IPS DF 4.7 (cell line): ENCODE measurements around the gene PDE6H.

Source experiments
- DNase-seq: peaks from one replicate; pipeline ENCODE4 v3.0.0-alpha.2; 2013; ENCODE audit warnings: low spot score; ENCODE audit errors: extremely low read depth

PDE6H gene

DNA sequence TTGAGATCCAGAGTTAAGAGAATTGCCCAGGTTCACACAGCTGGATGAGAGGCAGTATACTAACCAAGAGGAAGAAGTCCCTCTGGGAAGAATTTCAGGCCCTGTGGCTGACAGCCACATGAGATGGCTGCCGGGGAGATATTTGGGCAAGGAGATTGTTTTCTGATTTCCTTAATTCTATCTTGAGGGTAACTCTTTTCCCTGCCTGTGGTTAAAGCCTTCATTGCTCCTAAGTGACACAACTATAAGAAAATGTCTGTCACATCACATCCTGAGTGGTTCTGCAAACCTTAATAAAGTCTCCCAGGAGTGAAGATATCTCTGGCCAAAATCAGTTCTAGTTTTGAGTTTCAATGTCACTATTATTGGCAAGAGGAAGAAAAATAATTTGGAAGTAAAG is 21.0 kb upstream of the PDE6H start:
- no peak for DNase-seq

DNA sequence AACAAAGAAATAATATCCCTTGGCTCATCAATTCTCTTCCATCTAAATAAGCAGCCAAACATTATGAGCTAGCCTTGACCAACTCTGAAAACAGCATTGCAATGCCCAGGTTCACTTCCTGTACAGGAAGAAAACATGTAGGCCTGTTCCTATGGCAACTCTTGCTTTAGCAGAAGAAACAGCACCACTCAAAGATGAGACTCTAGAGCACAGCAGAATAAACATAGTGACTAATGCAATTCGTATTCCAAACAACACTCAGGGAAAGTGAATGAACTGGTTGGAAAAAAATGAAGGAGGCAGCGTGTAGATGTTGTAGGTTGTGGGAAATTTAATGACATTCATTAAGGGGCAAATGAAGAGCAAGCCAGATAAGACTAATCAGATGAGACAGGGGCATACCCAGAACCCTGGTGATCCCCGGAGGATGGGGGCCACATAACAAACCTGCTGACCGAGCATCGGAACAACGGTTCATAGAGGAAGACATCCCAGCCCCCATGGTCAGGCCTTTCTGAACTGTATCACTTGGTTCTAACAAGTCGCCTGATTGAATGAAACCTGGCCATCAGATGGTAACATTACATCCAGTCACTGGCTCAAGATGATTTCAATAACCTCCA is 20.4 kb upstream of the PDE6H start:
- no peak for DNase-seq

DNA sequence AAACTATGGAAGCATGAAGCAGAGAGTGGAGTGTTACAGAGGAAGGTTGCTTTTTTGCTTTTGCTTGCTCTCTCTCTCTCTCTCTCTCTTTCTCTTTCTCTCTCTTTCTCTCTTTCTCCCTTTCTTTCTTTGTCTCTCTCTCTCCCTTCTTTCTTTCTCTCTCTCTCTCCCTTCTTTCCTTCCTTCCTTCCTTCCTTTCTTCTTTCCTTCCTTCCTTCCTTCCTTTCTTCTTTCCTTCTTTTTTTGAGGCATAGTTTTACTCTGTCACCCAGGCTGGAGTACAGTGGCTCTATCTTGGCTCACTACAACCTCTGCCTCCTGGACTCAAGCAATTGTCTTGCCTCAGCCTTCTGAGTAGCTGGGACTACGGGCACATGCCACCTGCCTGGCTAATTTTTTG is 19.1 kb upstream of the PDE6H start:
- DNase-seq, result no peak

DNA sequence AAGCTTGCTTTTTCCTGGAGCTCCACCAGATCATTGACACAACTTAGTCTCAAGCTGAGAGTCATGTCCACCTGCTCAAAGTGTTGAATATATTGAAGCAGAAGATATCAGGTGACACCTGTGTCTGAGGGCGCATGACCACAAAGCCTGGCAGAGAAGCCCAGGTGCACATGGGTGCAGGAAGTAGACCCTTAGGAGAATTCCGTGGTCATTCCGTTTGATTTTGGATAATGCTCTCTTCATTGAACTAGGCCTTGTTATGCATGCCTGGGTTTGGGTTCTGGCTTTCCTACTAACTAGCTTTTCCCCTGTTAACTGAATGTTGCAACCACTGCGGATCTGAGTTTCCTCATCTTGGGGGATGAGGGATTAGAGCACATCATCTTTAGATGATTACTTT is 18.6 kb upstream of the PDE6H start:
- no peak for DNase-seq

GRCh38 chr12:14956024-14956891 is 16.6 kb upstream of the PDE6H start:
- DNase-seq, result no peak

GRCh38 chr12:14956905-14957304 is 15.9 kb upstream of the PDE6H start:
- no peak for DNase-seq

DNA sequence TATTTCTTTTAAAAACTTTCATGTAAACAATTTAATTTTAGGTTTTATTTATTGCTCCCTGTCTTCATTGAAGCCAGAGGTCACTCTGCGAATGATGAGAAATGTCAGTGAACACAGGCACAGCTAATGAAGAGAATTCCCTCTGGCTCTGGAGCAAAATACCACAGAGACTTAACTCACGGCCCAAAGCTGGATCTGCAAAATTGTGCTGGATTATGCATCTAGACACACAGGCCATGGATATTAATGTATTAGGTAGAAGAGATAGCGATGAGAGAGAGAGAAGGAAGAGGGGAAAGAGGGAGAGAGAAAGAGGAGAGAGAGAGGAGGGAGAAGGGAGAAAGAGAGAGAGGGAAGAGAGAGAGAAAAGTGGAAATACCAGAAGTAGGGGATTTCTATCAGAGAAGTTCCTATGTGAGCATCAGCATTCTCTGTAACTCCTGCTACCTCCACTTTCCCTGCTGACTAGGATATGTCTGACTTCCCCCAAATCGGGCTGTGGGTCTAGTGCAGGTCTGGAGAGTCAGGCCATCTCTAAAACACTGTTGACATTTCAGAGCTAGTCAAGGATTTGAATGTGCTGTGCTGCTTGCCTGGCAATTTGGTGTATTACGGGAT is 15.2 kb upstream of the PDE6H start:
- DNase-seq, result no peak

GRCh38 chr12:14958361-14959125 is 14.3 kb upstream of the PDE6H start:
- DNase-seq, result no peak

DNA sequence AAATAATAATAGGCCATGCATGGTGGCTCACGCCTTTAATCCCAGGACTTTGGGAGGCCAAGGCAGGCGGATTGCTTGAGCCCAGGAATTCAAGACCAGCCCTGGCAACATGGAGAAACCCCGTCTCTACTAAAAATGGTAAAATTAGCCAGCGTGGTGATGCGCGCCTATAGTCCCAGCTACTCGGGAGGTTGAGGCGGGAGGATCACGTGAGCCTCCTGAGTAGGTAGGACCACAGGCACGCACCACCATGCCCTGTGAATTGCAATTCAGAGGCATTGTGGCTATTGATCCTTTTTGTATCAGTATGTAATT is 13.8 kb upstream of the PDE6H start:
- DNase-seq, result no peak

DNA sequence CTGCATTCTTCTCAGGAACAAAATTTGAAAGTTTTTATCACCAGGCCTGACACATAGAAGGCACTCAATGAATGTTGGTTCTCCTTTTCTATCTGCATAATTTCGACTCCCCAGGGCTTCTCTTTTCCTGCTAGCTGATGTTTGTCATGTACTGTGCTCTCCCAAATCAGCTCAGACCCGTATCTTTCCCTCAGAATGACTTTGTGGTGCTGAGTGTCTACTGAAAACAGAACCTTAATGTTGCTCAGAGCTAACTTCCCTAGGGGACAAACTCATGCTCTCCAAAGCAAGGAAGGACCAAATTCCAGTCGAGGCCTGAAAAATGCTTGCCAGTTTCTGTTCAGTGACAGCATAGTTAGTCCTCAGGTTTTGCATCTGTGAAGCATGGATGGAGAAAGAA is 13.4 kb upstream of the PDE6H start:
- DNase-seq, result no peak

GRCh38 chr12:14959916-14960496 is 12.8 kb upstream of the PDE6H start:
- no peak for DNase-seq

DNA sequence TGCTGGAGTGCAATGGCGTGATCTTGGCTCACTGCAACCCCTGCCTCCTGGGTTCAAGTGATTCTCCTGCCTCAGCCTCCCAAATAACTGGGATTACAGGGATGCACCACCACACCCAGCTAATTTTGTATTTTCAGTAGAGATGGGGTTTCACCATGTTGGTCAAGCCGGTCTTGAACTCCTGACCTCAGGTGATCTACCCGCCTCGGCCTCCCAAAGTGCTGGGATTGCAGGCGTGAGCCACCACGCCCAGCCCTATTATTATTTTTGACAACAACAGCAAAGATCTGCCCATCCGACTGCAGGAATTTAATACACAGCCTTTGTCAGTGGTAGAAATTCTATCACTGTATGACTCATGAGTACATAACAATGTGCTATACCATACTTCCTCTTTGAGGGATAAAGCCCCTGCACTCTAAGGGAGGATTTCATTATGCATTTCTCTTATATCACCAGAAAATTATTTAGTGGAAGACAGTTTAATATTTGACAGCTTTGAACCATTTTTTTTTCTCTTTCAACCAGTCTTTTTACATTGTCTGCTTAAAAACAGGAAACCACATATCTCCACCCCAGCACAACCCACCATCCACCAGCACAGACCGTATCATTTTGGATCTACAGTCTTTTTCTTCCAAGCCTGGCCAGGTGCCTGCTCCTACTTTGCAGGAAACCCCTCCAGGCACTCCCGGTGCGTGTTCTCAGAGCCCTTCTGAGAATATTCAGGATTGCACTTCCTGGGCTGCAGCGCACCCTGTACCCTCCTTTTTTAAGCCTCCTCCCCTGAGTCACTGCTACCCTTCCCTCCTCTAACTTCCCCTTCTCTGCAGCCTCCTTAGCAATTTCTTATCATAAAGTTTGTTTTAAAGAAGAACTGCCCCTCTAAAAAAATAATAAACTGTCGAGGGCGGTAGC is 12.0 kb upstream of the PDE6H start:
- DNase-seq, result no peak

GRCh38 chr12:14961466-14962152 is 11.2 kb upstream of the PDE6H start, which contains the start of gene ARHGDIB:
ARHGDIB (minus strand) TSS chr12:14961601; CDS start chr12:14950712, 10,889 bp downstream.
- DNase-seq, result no peak

DNA sequence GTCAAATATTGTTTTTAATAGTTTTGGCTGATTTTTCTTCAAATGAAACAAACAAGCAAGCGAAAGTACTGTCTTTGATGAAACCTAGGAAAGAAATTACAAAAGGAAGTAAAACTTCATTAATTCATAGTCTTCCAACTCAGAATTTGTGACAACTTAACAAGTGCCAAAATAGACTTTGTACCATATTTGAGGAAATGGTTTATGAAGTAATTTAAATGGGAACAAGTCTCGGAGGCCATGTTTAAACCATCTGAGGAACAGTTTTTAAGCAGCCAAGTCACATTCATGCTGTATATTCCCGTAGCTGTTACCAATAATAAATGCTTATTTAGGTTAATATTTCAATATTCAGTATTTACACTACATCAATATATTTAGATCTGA is 10.7 kb upstream of the PDE6H start:
- no peak for DNase-seq

DNA sequence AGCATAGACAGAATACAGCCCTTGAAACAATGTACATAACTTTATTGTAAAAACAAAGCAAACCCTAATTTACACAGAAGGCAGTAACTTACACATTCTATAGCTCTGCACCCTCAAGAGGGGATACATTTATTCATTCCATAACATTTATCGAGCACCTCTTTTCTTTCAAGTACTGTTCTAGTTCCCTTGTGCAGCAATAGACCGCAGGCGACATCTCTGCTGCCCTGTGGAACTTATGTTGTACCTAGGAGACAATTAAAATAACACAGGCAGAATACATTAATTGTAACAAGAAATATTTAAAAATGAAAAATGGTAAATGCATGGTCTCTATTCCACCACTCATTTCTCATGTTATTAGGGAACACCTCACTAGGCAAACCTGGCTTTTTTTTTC is 10.0 kb upstream of the PDE6H start:
- DNase-seq, result no peak

GRCh38 chr12:14963520-14963919 is 9.3 kb upstream of the PDE6H start:
- no peak for DNase-seq

DNA sequence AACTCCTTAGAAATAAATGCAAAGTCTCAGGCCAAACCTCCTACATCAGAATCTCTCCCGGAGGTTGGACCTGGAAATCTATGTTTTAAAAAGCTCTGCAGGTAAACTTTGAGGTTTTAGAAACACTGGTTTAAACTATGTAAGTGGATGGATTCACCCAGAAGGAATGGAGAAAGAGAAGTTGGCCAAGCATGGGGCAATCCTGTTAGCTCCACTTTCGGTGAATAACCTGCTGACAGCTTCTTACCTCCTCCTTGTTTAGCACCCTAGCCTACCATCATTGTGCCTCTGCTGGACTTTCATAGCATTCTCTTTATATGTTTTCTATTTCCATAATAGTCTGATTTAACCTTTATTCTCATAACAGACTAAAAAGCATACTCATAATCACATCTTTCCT is 8.4 kb upstream of the PDE6H start:
- no peak for DNase-seq

GRCh38 chr12:14965221-14965620 is 7.6 kb upstream of the PDE6H start:
- DNase-seq, result no peak

DNA sequence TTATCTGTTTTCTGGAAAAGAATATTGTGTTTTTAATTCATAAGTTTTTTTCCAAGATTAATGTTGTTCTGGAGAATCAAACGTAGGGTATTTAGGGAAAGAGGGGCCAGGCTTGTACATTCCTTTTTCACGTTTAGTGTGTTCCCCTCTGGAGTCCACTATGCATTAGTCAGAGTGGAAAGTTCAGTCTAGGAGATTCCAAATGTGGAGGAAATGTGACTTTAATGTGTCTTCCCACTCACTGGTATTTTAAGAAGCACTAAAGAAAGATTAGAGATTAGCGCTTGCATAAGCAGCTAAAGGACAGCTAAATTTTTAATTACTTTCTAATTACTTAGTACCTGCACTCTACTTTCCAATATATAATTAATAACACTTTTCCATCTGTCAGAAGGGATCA is 4.4 kb upstream of the PDE6H start:
- DNase-seq, result no peak

- DNase-seq, result no peak
These were observed 2.4 kb upstream of the PDE6H start for GRCh38 chr12:14970473-14970872.
